CD14-positive monocyte (primary cell): Measurements from ENCODE around the gene SLMAP. TPM values are rescaled to one million over a fixed set of nuclear protein-coding genes. Genes with fewer than 3 reads are reported as not detected.

ENCODE experiments used
- DNase-seq, 3 donors: peaks; one replicate each; pipeline ENCODE4 v3.0.0-alpha.2; 2011 to 2022
- H2AFZ ChIP-seq: 2 replicates; pipeline ENCODE4 v1.6.0; 2012; ENCODE audit warnings: mild to moderate bottlenecking, low read depth, low read length, inconsistent platforms; ENCODE audit not compliant: insufficient read depth, poor library complexity, severe bottlenecking
- H3K27ac ChIP-seq, 2 donors: 1 replicate in 1 of 2; 2 replicates in 1 of 2; pipeline ENCODE4 v1.5.1; 2012 to 2013; ENCODE audit warnings: low read length in 2 of 2, control low read depth in 1 of 2, inconsistent platforms in 1 of 2, low read depth in 1 of 2, mild to moderate bottlenecking in 1 of 2
- H3K27me3 ChIP-seq, 2 donors: one replicate each; pipeline versions ENCODE4 v1.6.0 to v1.6.1; 2011 to 2013; ENCODE audit warnings: low read length in 2 of 2; ENCODE audit not compliant: control insufficient read depth in 2 of 2, insufficient read depth in 2 of 2
- H3K36me3 ChIP-seq, 2 donors: replicated peaks in 1 of 2; 1 replicate in 1 of 2; 2 replicates in 1 of 2; pipeline versions ENCODE4 v1.5.1 to v1.6.1; 2012 to 2013; ENCODE audit warnings: low read length in 2 of 2, control low read depth in 1 of 2, inconsistent platforms in 1 of 2, mild to moderate bottlenecking in 1 of 2; ENCODE audit not compliant: insufficient read depth in 2 of 2, control insufficient read depth in 1 of 2
- H3K4me1 ChIP-seq, 2 donors: 1 replicate in 1 of 2; 2 replicates in 1 of 2; pipeline versions ENCODE4 v1.5.1 to v1.6.1; 2012 to 2013; ENCODE audit warnings: low read length in 2 of 2, control low read depth in 1 of 2, inconsistent platforms in 1 of 2, mild to moderate bottlenecking in 1 of 2, moderate library complexity in 1 of 2; ENCODE audit not compliant: insufficient read depth in 2 of 2, control insufficient read depth in 1 of 2
- H3K4me2 ChIP-seq: replicated peaks from 2 replicates; pipeline ENCODE3; 2012; ENCODE audit warnings: low read length, moderate library complexity, mild to moderate bottlenecking; ENCODE audit not compliant: poor library complexity, severe bottlenecking; ENCODE audit errors: extremely low read depth
- H3K4me3 ChIP-seq, 3 experiments: fragments of 200-600 bp in 1 of 3; sonication (generic) in 1 of 3; replicated peaks in 1 of 3; 1 replicate in 2 of 3; 2 replicates in 1 of 3; pipeline ENCODE4 v1.5.1; 2011 to 2013; ENCODE audit warnings: low read length in 3 of 3, mild to moderate bottlenecking in 3 of 3, control low read depth in 2 of 3, low read depth in 2 of 3, inconsistent platforms in 1 of 3, moderate library complexity in 1 of 3
- H3K79me2 ChIP-seq: 2 replicates; pipeline ENCODE4 v1.6.0; 2012; ENCODE audit warnings: mild to moderate bottlenecking, control low read depth, inconsistent platforms, low read length, moderate library complexity; ENCODE audit not compliant: insufficient read depth
- H3K9ac ChIP-seq: 2 replicates; pipeline ENCODE4 v1.6.0; 2017; ENCODE audit warnings: low read length, mild to moderate bottlenecking; ENCODE audit not compliant: insufficient read depth, poor library complexity, severe bottlenecking
- H3K9me3 ChIP-seq, 2 donors: replicated peaks in 1 of 2; 1 replicate in 1 of 2; 2 replicates in 1 of 2; pipeline versions ENCODE4 v1.5.1 to v1.6.1; 2012 to 2013; ENCODE audit warnings: low read length in 2 of 2, control low read depth in 1 of 2; ENCODE audit not compliant: control insufficient read depth in 1 of 2, insufficient read depth in 1 of 2
- H4K20me1 ChIP-seq: 2 replicates; pipeline ENCODE4 v1.6.0; 2012; ENCODE audit warnings: mild to moderate bottlenecking, low read length, control low read depth, moderate library complexity; ENCODE audit not compliant: insufficient read depth
- H3K27ac Mint-ChIP-seq, 7 donors: one replicate each; pipeline ENCODE4 v1.8.0; 2020; ENCODE audit warnings: mild to moderate bottlenecking in 7 of 7, mixed read lengths in 7 of 7, moderate library complexity in 6 of 7, inconsistent platforms in 2 of 7
- H3K27me3 Mint-ChIP-seq, 3 donors: one replicate each; pipeline ENCODE4 v1.8.0; 2021 to 2022; ENCODE audit warnings: low read depth in 3 of 3, mild to moderate bottlenecking in 3 of 3, mixed read lengths in 3 of 3, moderate library complexity in 3 of 3, inconsistent platforms in 1 of 3
- H3K36me3 Mint-ChIP-seq, 2 donors: one replicate each; pipeline ENCODE4 v1.8.0; 2020; ENCODE audit warnings: mixed read lengths in 2 of 2, inconsistent platforms in 1 of 2, mild to moderate bottlenecking in 1 of 2
- H3K4me1 Mint-ChIP-seq: one replicate; pipeline ENCODE4 v1.8.0; 2020; ENCODE audit warnings: mild to moderate bottlenecking, mixed read lengths
- H3K4me3 Mint-ChIP-seq, 2 donors: one replicate each; pipeline ENCODE4 v1.8.0; 2020; ENCODE audit warnings: mild to moderate bottlenecking in 2 of 2, mixed read lengths in 2 of 2, moderate library complexity in 1 of 2
- H3K9me3 Mint-ChIP-seq, 7 donors: one replicate each; pipeline ENCODE4 v1.8.0; 2020 to 2022; ENCODE audit warnings: mixed read lengths in 7 of 7, mild to moderate bottlenecking in 6 of 7, moderate library complexity in 6 of 7, inconsistent platforms in 2 of 7
- WGBS: methylation state at CpG from one replicate; pipeline ENCODE4 v1.1.5; 2013; ENCODE audit warnings: missing lambda C conversion rate; ENCODE audit not compliant: insufficient coverage; 5-methylcytosine and 5-hydroxymethylcytosine counted together
- intact Hi-C, 2 donors: fragments of 100-400 bp; cut with micrococcal nuclease; formaldehyde crosslinking; loops; one replicate each; pipeline versions ENCODE4 v1.15.0 to v1.15.1; 2023
- polyA plus RNA-seq, 3 donors: library from polyadenylated mRNA; depleted of rRNA in 1 of 3; unstranded in 2 of 3; stranded (reverse) in 1 of 3; fragments of 300-500 nt in 2 of 3; fragments of >200 nt in 1 of 3; fragmentation: Illumina TruSeq in 2 of 3; gene quantifications; 1 replicate in 2 of 3; 2 replicates in 1 of 3; pipeline ENCODE4 v1.2.3, GENCODE V29; 2012 to 2021
- TF ChIP-seq, protein P1 (sequence below): fragments of 200-600 bp; IDR thresholded peaks from one replicate; pipeline ENCODE4 v1.8.0; 2022; ENCODE audit warnings: antibody characterized with exemption, mild to moderate bottlenecking

Gene SLMAP
- polyA plus RNA-seq, 3 donors, result 12.3 to 17.6 (median 16.1) TPM

- Histone ChIP-seq H3K4me3 (no peak overlapping the region), H3K27ac (no peak overlapping the region), H3K27me3 (no peaks in the 10 kb centered on the region), H3K9me3 (no peaks in the 10 kb centered on the region), H3K4me2 (no peak overlapping the region), H3K79me2 (no peaks in the 10 kb centered on the region), H3K4me1 (no peaks in the 10 kb centered on the region), H4K20me1 (no peaks in the 10 kb centered on the region), H3K36me3 (no peaks in the 10 kb centered on the region), H3K9ac (no peak overlapping the region), H2AFZ (no peak overlapping the region)
- no peak for DNase-seq
- no peak overlapping the region for H3K4me3 Mint-ChIP-seq
- intact Hi-C loops, result no loop called here
- peaks cover 0 to 3% (median 0%) of the 10 kb centered on the region in 3 donors for H3K27me3 Mint-ChIP-seq
- H3K4me1 Mint-ChIP-seq, result no peaks in the 10 kb centered on the region
- peaks cover 3% of the 10 kb centered on the region in 2 donors for H3K36me3 Mint-ChIP-seq
- TF ChIP-seq, protein P1, sequence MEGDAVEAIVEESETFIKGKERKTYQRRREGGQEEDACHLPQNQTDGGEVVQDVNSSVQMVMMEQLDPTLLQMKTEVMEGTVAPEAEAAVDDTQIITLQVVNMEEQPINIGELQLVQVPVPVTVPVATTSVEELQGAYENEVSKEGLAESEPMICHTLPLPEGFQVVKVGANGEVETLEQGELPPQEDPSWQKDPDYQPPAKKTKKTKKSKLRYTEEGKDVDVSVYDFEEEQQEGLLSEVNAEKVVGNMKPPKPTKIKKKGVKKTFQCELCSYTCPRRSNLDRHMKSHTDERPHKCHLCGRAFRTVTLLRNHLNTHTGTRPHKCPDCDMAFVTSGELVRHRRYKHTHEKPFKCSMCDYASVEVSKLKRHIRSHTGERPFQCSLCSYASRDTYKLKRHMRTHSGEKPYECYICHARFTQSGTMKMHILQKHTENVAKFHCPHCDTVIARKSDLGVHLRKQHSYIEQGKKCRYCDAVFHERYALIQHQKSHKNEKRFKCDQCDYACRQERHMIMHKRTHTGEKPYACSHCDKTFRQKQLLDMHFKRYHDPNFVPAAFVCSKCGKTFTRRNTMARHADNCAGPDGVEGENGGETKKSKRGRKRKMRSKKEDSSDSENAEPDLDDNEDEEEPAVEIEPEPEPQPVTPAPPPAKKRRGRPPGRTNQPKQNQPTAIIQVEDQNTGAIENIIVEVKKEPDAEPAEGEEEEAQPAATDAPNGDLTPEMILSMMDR, result no peak
- peaks cover 0 to 9% (median 5%) of the 10 kb centered on the region in 7 donors for H3K9me3 Mint-ChIP-seq
- 85% methylated on average over 3 of the region's 4 CpGs for WGBS
- H3K27ac Mint-ChIP-seq, result no peak overlapping the region
These were observed 186.8 kb downstream of the SLMAP start for GRCh38 chr3:57942872-57943283.

GRCh38 chr3:57943525-57944495 lies 187.7 kb downstream of the SLMAP start:
- DNase-seq, result no peak
- Histone ChIP-seq H3K9ac (no peak overlapping the region), H2AFZ (no peak overlapping the region), H3K4me2 (no peak overlapping the region), H3K36me3 (no peaks in the 10 kb centered on the region), H3K9me3 (no peaks in the 10 kb centered on the region), H3K27ac (no peak overlapping the region), H3K79me2 (no peaks in the 10 kb centered on the region), H3K4me1 (no peaks in the 10 kb centered on the region), H3K4me3 (no peak overlapping the region), H4K20me1 (no peaks in the 10 kb centered on the region), H3K27me3 (no peaks in the 10 kb centered on the region)
- Mint-ChIP-seq H3K4me1 (no peaks in the 10 kb centered on the region), H3K9me3 (peaks cover 0 to 9% (median 5%) of the 10 kb centered on the region in 7 donors), H3K36me3 (peaks cover 3% of the 10 kb centered on the region in 2 donors), H3K4me3 (no peak overlapping the region), H3K27me3 (peaks cover 0 to 3% (median 0%) of the 10 kb centered on the region in 3 donors), H3K27ac (no peak overlapping the region)
- intact Hi-C loops, result no loop called here
- 100% methylated on average over 5 of the region's 8 CpGs for WGBS
- TF ChIP-seq, protein P1, result no peak
